HG02884 (cell line): Measurements from ENCODE around the gene MISP.

Experiments
- ATAC-seq: cut with Tn5 transposase; IDR thresholded peaks from one replicate; pipeline ENCODE4 v1.9.1; 2021; ENCODE audit warnings: mild to moderate bottlenecking, moderate library complexity; ENCODE audit not compliant: unreplicated experiment

MISP gene

DNA sequence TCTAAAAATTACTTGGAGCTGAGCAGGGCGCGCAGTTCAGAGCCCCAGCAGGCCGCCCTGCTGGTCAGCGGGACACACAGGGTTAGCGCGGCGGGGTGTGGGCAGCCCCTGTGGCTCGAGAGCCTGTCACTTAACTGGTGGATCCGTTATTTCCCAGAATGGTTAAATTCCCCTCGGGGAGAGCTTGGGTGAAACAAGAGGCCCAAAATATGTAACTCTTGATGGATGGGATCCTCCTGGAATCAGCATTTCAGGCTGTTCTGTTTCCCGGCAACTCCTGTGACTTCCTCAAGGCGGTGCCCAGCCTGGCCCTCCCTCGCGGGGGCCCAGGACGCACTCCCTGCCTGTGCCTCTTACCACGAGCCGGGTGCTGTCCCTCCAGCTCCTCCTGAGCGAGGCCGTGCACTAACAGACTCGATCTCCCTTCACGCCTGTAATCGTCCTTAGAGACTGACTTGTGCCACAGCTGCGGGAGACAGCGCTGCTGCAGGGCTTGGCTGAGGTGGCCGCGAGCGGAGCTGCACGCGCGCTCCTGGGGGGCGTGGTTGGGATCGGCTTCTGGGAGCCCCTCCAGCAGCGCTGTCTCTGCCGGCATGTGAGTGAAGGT is 56.0 kb downstream of the MISP start:
- no peak for ATAC-seq

DNA sequence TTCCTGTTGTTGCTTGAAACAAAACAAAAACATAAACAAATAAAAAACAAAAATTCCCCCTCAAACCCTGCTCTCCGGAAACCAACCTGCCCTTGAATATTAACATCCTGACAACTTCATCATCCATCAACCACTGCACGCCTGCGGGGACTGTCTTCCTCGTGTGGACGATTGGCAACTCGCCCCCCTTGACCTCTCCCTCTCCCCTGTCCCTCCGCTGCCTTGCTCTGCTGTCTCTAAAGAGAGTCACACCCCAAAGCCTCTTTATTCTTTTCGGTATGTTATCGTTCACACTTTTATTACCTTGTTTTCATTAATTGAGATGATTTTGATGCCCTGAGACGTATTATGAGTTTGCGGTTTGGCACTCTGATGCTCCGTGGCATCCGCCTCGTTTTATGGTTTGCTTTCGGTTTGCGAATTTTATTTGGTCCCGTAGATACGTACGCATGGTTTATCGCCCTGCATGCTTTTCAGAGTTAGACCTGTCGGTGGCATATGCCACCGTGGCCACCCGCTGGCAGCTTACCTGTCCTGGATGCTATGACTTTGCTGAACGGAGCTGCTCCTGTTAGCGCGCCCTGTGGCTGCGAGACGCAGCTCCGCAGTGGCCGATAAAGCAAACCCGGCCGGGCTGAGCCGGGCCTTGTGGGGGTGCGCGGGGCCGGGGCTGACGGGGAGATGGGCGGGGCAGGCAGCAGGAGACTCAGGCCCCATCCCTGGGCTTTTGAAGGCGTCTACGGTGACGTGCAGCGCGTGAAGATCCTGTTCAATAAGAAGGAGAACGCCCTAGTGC is 56.9 kb downstream of the MISP start:
- ATAC-seq, result no peak

DNA sequence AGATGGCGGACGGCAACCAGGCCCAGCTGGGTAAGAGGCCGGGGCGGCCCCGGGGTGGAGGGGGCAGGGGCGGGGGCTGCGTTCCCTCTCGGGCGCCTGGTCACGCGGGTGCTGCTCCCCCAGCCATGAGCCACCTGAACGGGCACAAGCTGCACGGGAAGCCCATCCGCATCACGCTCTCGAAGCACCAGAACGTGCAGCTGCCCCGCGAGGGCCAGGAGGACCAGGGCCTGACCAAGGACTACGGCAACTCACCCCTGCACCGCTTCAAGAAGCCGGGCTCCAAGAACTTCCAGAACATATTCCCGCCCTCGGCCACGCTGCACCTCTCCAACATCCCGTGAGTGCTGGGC is 57.5 kb downstream of the MISP start:
- no peak for ATAC-seq

DNA sequence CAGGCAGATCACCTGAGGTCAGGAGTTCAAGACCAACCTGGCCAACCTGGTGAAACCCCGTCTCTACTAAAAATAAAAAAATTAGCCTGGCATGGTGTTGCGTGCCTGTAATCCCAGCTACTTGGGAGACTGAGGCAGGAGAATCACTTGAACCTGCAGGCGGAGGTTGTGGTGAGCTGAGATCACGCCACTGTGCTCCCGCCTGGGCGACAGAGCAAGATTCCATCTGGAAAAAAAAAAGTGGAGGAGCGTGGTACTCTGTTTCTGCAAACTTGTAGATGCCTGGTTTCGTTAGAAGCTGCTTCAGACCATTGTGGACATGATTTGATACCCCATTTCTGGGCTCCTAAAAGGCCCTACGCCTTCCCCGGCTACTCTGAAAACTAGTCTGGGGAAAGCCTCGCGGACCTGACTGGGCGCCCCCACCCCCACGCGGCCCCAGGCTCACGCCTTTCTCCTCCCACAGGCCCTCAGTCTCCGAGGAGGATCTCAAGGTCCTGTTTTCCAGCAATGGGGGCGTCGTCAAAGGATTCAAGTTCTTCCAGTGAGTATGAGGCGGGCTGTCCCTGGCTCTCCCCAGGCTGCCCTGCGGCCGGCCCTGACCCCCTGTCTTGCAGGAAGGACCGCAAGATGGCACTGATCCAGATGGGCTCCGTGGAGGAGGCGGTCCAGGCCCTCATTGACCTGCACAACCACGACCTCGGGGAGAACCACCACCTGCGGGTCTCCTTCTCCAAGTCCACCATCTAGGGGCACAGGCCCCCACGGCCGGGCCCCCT is 59.4 kb downstream of the MISP start:
- ATAC-seq, result no peak

DNA sequence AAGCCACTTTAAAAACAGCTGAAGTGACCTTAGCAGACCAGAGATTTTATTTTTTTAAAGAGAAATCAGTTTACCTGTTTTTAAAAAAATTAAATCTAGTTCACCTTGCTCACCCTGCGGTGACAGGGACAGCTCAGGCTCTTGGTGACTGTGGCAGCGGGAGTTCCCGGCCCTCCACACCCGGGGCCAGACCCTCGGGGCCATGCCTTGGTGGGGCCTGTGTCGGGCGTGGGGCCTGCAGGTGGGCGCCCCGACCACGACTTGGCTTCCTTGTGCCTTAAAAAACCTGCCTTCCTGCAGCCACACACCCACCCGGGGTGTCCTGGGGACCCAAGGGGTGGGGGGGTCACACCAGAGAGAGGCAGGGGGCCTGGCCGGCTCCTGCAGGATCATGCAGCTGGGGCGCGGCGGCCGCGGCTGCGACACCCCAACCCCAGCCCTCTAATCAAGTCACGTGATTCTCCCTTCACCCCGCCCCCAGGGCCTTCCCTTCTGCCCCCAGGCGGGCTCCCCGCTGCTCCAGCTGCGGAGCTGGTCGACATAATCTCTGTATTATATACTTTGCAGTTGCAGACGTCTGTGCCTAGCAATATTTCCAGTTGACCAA is 60.1 kb downstream of the MISP start:
- no peak for ATAC-seq

DNA sequence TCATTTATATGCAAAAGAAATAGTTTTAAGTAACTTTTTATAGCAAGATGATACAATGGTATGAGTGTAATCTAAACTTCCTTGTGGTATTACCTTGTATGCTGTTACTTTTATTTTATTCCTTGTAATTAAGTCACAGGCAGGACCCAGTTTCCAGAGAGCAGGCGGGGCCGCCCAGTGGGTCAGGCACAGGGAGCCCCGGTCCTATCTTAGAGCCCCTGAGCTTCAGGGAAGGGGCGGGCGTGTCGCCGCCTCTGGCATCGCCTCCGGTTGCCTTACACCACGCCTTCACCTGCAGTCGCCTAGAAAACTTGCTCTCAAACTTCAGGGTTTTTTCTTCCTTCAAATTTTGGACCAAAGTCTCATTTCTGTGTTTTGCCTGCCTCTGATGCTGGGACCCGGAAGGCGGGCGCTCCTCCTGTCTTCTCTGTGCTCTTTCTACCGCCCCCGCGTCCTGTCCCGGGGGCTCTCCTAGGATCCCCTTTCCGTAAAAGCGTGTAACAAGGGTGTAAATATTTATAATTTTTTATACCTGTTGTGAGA is 60.7 kb downstream of the MISP start:
- no peak for ATAC-seq

DNA sequence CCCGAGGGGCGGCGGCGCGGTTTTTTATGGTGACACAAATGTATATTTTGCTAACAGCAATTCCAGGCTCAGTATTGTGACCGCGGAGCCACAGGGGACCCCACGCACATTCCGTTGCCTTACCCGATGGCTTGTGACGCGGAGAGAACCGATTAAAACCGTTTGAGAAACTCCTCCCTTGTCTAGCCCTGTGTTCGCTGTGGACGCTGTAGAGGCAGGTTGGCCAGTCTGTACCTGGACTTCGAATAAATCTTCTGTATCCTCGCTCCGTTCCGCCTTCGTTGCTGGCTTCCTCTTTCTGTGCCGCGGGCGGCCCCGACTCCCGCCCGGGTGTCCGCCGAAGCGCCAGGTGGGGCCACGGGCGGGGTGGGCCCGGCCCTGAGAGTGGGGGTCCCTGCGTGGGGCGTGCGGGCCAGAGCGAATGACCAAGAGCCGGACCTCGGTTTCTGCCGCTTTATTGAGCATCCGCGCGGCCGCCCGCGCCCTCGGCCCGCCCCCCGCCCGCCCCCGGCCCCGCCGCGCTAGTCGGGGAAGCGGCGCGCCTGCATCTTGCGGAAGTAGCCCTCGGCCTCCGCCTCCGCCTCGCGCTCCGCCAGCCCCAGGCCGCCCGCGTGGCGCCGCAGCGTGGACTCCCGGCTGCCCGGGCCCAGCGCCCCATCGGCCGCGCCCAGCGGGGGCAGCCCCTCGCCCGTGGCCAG is 61.3 kb downstream of the MISP start:
- no peak for ATAC-seq

DNA sequence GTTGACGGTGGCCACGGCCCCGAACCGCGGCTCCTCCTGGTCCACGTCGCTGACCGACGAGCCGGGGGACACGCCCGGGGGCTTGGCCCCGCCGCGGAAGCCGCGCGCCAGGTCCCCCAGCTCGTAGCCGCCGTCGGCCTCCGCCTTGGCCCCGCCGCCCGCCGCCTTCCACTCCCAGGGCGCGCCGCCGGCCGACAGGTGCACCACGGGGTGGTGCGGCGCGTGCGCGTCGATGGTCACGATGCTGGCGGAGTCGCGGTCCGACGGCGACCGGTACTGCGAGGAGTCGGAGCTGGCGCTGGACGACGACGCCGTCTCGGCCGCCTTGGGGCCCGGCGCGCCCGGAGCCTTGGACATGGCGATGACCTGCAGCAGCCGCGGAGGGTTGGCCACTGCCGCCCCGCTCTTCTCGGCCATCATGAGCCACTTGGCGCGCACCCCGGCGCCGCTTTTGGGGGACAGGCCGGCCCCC is 61.9 kb downstream of the MISP start:
- ATAC-seq, result no peak

DNA sequence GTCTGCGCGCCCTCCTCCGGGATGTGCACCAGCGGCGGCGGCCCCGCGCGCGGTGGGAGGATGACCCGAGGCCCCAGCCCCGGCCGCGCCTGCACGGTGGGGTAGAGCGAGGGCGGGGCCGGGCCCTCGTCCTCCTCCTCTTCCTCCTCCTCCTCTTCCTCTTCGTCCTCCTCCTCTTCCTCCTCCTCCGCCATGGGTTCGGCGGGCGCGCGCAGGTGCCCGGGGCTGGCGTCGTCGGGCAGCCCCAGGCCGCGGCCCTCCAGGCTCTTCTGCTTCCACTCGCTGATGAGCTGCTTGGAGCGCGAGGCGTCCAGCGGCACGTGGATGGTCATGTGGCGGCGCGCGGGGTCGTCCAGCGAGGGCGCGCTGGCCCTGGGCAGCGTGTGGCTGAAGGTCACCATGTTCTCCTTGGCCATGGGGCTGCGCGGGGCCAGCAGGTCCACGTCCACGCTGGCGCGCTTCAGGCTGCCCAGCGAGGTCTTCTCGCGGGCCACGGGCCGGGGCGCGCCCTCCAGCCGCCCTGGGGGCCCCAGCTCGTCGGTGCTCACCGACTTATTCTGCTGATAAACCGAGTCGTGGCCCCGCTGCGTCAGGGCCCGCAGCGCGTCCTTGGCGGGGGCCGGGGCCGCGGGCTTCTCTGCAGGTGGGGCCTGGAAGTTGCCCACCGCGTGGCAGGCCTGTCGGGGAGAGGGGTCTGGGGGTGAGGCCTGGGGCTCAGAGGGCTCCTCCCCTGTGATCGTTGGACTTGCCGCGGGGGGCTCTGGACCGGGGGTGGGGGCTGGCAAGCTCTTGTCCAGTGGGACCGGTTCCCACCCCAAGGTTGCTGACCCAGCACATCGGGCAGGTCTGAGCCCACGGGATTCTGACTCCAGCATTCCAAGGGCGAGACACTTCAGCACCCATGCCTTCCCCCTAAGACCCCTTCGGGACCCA is 62.6 kb downstream of the MISP start:
- ATAC-seq, result no peak
